Astrocyte (in vitro differentiated cells and primary cell): ENCODE data around the gene PHF13.

ENCODE experiments used
- EZH2 ChIP-seq: IDR thresholded peaks from 2 replicates; pipeline ENCODE4 v1.6.1; 2012; ENCODE audit warnings: mild to moderate bottlenecking, low read length, inconsistent platforms; ENCODE audit not compliant: insufficient read depth
- TF ChIP-seq, protein P1 (sequence below): IDR thresholded peaks from 2 replicates; pipeline ENCODE4 v1.5.1; 2011; ENCODE audit warnings: low read depth, mild to moderate bottlenecking, inconsistent platforms, low read length, moderate library complexity; ENCODE audit not compliant: insufficient read depth

DNA sequence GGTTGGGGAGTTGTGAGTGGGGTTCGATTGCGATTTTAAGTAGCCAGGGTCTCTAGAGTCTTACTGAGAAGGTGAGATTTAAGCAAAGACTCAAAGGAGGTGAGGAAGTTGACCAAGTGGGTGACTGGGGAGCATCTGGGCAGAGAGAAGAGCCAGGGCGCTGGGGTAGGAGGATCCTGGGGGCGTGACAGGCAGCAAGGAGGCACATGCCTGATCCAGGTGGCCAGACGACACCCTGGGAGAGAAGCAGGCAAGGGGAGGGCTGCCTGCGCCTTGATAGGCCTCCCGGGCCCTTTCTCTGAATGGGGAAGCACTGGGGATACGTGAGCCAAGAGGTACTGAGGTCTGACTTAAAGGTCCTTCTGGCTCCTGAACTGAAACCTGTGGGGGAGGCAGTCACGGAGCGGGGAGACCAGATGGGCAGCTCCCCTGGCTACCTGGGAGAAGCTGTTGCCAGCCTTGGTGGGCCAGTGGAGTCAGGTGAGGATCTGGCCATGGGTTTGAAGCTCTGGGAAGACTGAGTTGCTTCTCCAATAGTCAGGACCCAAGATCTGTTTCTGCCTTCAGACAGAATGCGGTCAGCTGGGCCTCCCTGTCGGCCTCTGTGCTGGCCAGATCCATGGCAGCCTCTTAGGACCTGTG, 28.3 kb upstream of the PHF13 start:
- TF ChIP-seq EZH2 = no peak
- TF ChIP-seq, protein P1, sequence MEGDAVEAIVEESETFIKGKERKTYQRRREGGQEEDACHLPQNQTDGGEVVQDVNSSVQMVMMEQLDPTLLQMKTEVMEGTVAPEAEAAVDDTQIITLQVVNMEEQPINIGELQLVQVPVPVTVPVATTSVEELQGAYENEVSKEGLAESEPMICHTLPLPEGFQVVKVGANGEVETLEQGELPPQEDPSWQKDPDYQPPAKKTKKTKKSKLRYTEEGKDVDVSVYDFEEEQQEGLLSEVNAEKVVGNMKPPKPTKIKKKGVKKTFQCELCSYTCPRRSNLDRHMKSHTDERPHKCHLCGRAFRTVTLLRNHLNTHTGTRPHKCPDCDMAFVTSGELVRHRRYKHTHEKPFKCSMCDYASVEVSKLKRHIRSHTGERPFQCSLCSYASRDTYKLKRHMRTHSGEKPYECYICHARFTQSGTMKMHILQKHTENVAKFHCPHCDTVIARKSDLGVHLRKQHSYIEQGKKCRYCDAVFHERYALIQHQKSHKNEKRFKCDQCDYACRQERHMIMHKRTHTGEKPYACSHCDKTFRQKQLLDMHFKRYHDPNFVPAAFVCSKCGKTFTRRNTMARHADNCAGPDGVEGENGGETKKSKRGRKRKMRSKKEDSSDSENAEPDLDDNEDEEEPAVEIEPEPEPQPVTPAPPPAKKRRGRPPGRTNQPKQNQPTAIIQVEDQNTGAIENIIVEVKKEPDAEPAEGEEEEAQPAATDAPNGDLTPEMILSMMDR = no peak
